HG02943 (cell line): ENCODE measurements around the gene DPF3.

ENCODE experiments used
- ATAC-seq: cut with Tn5 transposase; IDR thresholded peaks from one replicate; pipeline ENCODE4 v1.9.1; 2021; ENCODE audit warnings: mild to moderate bottlenecking, low read depth, moderate library complexity; ENCODE audit not compliant: unreplicated experiment

Gene DPF3

DNA sequence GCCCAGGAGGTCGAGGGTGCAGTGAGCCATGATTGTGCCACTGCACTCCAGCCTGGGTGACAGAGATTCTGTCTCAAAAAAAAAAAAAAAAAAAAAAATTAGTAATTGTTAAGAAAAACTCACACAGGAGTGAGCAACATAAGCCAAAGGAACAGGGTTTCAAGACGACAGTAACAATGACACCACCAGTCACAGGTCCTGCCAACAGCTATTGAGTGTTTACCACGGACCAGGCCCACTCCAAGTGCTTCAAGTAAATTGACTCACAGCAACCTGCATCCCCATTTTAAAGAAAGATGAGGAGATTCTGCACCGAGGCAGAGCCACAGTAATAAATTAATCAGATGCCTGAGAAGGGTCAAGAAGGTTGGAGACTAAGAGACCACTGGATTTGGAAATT, 194.5 kb downstream of the DPF3 start:
- ATAC-seq = no peak

DNA sequence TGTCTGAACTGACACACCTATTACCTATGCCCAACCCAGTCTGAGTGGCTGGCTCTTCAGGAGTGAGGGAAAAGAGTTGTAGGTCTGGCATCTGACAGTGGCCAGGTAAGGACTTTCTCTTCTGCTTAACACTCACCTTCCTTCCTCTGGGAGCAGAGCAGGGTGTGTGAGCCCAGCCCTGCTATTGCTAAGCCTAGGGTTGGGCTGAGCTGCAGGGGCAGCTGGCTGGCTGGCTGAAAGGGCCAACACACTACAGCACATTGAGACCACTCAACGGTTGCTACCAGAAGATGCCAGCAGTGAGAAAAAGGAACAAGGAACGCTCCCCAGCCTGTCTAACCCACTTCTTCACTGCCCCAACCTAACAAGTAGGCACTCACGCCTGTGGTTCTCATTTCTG, 201.2 kb downstream of the DPF3 start:
- no peak for ATAC-seq

DNA sequence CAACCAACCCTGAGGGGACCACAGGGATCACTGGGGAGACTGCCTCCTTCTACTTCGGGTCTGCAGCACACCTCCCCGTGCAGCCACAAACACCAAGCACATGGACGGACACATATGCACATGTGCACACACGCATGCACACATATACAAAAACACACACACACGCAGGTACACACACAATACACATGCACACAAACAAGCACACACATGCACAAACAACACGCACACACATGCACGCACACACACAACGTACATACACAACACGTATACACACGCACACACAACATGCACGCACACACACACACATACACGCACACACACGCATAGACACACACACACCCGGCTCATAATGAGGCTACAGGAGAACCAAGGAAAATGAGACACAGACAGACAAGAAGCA, 203.6 kb downstream of the DPF3 start:
- ATAC-seq = no peak

DNA sequence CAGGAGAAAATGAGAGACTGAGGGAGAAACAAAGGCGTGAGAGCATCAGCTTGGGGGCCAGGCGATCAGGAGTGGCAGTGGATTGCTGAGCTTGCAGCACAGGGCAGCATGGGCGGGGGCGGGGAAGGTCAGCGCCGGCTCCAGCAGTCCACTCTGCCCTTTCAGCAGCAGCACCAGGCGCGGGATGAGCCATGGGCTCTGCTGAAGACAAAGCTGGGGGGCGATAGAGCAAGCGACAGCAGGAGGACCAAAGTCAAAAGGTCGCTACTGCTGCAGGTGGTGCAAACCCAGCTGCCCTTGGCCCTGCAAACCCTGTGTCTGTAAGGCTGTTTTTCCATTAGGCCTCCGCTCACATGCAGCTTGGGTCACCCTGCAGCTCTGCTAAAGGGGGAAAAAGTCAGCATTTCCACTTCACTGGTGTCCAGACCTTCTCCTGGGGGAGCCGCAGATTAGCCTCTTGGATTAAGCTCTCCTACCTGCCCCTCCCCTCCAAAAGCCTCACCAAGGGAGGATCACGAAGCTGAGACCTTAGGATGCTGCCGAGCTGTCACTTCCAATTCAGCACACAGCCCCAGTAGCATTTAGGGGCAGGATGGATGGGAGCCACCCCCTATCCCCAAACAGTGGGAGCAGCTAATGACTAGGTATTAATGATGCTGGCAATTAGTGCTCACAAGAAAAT, 204.8 kb downstream of the DPF3 start:
- no peak for ATAC-seq

DNA sequence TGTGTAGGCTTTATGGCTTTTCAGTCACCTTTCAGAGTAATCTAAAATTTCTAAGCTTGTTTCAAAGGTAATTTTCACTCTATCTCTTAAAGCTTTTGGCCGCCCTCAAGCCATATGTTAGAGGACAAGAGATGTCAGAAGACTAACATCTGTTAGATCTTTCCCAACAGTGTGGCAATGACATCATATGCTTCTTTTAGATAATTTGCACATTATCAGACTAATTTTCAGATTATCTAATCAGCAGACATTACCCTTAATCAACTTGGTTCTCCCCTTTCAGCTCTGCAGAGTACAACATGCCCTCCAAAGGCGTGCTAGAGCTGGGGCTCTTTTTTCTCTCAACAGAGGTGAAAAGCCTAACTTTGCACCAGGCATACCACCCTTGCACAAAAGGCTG, 207.1 kb downstream of the DPF3 start:
- ATAC-seq = no peak

DNA sequence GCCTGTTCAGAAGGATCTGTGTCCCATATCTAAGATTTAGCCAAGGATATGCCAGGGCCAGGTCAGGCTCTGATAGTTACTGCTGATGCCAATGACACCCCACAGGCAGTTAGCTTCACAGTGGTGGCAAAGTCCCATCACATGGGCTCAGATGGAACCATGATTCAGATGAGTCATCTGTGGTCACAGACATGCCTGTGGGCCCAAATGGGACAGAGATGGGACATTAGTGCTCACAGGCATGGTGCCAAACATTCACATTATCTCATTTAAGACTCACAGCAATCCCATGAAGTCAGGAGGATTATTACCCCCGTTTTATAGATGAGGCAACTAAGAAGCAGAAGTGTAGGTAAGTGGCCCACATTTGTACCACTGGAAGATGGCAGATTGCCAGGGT, 207.8 kb downstream of the DPF3 start:
- no peak for ATAC-seq

DNA sequence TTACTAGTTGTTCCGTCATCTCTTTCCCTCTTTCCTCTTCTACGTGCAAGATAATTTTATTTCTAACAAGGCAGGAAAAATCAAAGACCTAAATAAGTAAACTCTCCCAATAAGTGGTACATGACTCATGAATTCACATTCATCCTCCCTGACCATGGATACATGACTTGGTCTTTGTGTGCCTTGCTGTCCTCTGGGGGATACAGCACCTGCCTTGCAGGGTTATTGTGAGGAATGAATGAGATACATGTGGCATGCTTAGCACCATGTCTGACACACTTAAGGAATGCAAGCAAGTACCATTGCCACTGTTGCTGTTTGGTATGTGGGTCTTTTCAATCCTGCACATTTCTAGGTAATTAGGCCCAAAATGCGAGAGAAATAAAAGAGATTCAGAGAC, 208.4 kb downstream of the DPF3 start:
- ATAC-seq = no peak

DNA sequence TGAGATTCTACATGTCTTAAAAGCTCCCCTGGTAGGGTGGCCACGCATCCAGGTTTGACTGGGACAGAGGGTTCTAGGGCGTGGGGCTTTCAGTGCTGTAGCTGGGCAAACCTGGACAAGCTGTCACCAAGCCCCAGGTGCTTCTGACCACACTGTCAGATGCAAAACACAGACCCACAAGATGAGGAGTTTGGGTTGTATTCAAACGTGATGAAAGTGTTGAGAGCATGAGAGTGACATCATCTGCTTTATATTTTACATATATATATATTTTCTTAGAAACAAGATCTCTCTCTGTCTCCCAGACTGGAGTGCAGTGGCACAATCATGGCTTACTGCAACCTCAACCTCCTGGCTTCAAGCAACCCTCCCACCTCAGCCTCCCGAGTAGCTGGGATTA, 210.1 kb downstream of the DPF3 start:
- ATAC-seq = no peak

DNA sequence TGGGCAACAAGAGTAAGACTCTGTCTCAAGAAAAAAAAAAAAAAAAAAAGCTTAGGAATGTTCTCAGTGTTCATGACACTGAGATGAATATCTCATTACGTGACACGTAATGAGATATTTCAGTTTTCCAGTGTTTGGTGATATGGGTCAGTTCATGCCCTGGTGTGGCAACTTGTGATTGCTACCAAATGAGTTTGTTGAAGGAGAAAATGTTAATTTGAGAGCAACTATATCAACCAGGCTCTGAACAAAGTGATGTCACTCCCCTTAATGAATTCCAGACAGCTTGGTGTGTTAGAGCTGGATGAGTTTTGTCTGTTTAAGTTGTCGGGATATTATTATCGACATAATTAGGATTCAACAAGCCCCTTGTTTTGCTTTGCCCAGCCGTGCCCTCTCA, 211.7 kb downstream of the DPF3 start:
- ATAC-seq = no peak

DNA sequence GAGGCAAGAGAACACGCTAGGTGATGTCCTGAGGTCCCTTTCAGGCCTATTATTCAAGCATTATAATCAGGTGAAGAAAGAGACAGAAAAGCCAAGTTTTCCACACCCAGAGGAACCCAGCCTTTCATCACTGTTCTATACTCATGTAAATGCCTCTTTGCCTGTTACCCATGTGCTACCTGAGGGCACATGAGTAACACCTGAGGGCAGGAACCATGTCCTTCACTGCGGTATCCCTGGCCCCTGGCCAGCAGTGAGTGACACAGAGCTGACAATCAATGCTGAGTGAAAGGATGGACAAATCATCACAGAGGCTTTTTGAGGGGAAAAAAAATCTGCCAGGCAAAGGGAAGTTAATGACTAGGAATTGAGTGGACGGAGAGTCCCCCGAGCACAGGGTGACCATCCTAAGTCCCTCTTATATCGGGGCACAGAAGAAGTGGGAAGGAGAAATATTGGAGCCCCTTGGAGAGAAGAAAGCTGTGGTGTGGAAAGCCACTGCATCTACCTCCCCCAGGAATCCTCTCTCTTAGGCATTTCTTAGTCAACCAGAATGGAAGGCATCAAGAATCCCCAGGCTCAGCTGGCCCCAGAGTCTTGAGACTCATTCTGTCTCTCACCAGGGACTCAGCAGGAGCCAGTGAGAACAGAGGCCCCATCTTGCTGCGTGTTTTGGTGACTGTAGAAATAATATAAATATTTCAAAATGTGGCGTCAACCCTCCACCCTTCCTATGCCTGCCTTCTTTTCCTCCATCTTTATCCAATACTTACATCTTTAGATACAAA, 212.9 kb downstream of the DPF3 start:
- ATAC-seq = no peak

DNA sequence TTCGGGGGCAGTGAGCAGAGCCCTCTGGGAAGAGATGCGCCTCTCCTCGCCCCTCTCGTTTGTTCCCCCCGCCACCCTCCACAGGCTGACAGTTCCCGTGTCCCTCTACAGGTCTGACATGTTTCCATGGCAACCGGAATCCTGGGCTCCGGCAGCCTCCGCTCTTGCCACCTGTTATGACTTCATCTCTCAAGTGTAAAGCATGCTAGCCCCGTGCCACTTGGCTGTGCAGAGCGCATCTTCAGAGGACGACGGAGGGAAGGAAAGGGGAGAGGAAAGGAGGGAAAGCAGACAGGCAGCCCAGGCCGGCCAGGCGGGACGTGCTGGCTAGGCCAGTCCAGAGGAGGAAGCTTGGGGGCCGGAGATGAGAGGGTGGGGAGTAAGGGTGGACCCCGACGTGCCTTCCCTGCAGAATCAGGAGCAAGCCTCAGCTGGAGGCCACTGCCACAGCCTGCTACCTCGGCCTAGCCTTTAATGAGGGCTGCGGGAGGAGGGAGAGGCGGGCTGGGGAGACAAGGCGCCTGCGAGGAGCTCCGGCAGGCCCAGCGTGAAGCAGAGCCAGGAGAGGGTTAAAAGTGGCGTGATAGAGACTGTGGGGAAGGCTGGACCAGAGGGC, 214.3 kb downstream of the DPF3 start:
- ATAC-seq = no peak

DNA sequence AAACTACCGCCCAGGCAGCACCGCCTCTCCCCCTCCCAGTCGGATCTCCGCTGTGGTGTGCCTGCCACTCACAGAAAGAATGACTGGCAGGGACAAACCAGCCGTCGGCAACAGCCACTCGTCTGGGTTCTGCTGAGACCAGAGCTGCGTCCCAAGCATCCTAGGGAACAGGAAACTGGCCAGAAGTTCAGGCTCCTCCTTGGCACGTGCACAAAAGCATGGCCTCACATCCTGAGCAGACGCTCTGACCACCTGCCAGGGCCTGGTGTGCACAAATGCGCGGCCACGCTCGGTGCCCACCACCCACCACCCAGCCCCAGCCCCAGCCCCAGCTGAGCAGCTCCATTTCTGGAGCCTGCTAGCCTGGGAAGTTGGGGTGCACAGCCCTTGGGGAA, 214.8 kb downstream of the DPF3 start:
- ATAC-seq = no peak

DNA sequence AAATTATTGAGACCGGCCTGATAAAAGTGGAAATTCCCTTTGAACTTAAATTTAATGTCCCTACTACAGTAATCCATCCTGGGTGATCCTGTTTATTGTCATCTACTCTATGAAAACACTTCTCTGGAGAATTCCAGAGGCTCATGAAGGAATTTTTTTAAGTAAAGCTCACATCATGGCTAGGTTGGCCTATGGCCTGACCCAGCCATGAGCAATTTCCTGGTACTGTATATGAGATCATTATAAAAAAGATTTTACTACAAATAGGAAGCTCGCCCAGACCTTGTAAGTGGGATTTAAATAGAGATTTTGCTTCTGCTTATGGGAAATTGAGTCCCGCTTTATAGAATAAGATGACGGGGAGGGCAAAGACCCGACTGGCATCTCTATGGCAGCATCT, 215.5 kb downstream of the DPF3 start:
- no peak for ATAC-seq

DNA sequence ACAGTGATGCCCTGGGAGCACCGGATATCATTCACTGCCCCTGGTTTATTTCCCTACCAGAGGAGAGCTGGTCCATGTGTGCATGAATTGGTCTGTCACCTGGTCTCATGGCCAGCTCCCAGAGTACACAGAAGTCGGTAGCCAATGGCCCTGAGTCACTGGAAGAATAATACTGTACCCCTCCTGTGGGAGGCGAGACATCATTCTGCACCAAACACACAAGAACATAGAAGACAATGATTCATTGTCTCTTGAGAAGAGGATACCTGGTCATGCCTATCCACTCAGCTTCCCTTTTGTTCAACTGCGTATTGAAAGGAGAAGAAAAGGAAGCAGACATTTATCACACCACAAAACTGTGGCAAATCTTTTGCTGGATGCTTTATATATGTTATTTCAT, 216.2 kb downstream of the DPF3 start:
- ATAC-seq = no peak

DNA sequence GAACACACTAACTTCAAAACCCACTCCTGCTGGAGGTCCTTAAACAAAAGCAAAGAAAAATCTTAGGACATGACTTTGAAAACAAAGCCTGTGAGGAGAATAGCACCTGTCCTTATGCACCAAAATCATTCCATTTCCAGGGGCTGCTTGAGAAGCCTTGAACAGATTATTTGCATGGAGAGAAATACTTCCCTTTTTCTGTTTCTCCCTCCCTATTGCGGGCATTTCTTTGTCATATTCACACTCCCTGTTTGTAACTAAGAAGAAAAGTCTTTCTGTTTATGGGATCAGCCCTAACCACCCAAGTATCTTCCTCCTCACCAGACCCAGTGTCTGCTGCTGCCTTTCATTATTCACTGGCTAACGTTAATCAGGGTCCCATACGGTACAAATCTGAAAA, 218.8 kb downstream of the DPF3 start:
- no peak for ATAC-seq

DNA sequence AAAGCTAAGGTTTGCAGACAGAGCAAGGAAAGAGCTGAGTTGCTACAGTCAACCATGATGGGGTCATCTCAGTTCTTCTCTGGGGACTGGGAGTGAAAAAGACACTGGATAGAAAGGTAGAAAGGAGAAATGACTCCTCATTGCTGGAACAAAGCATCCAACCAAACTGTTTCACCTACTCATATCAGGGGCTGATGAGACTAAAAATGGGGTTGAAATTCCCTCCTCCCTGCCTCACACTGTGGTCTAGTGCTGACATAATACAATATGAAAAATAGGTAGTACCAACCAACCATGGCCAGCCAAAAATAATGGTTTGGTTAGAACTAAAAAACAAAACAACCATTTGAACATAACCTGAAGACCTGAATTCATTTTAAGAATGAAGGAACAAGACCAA, 220.7 kb downstream of the DPF3 start:
- no peak for ATAC-seq

DNA sequence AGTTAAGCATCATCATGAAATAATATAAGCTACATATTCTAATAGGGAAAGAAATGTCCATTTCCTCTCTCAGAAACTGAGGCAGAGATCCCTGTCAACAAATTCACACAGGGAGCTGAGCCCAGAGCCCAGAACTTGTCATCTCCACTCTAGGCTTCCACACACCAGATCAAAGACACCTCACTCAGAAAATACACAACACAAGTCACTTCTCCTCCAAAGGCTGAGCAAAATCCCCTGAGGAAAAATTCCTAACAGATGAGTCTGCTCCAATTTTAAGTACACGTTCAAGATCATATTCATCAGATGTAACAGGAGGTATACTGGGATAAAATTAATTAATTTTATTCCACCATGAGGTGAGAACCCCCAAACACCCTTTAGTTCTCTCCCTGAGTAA, 227.3 kb downstream of the DPF3 start:
- ATAC-seq = no peak

DNA sequence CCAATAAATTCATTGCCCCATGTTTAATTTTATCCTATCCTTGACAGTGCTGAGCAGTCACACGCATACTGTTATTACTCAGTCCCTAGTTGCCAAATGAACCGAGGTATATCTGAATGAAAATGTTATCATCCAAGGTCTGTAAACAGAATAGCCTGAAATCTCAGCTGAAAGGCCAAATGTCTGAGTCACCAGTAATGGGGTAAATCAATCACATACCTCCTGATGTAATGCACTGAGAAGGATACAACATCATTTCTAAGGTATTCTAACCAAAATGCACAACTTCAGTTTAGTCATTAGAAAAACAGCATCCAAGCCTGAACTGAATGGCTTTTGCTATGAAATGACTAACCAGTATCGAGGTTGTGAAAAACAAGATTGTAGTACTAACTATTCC, 228.6 kb downstream of the DPF3 start:
- no peak for ATAC-seq

DNA sequence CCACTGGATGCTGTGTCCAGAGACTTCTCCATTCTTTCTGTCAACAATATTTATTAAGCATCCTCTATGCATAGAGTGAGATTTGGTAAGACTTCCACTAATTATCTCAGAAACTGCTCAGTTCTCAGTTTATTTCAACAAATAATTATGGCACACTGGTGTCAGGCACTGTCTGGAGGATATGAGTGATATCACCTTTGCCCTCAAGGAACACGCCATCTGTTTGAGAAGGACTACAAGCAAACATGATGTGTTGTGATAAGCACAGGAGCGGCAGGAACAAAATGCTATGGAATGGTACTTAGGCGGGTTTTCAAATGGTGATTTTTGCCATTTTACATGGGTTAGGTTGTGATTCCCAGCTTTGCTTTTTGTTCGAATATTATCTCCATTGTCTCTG, 229.2 kb downstream of the DPF3 start:
- ATAC-seq = no peak

DNA sequence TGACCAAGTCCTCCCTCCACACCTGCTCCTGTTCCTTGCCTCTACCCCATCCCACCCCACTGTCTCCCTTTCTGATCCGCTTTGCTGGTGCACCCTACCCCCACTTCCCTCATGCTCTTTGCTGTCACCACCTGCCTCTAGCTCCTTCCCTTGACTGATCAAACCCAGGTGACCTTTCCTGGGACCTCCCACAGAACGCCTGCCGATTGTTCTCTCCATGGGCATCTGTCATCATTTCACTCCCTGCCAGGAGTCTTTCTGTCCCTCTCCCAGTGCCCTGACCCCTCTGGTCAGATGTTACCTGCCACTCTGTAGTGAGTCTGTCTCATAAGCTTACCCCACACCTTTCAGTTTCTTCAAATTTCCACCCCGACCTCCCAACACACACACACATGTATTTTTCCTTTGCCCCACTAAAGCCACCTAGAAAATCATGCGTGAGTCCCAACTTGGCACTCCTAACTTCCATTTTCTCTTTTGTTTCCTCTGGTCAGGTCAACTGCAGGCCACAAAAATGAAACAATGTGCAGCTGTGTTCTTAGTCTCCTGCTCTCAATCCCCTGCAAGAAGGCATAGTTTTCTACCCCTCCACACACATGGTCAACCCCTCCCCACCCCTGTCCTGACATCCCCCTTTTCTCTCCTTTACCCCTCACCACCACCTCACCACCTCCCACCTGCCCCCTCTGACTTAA, 229.8 kb downstream of the DPF3 start:
- no peak for ATAC-seq

DNA sequence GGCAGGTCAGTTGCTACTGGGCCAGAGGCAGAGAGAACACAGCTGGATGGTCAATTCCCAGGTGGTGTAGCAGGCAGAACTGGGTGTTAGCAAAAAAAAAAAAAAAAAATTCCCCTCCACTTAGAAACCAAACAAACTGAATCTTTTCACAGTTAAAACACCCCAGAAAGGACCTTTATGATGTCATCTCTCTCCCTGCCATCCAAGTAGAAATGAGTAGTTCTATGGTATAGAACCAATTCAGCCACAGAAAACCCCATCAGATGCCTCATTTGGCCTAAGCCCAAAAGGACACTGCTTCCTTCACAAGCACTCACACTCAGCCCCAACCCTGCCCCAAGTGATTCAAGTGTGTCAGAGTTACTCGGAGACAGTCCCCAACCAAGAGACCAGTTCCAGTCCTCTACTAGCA, 230.8 kb downstream of the DPF3 start:
- ATAC-seq = no peak
